ENCODE measurements around the gene DUSP12.

DNA sequence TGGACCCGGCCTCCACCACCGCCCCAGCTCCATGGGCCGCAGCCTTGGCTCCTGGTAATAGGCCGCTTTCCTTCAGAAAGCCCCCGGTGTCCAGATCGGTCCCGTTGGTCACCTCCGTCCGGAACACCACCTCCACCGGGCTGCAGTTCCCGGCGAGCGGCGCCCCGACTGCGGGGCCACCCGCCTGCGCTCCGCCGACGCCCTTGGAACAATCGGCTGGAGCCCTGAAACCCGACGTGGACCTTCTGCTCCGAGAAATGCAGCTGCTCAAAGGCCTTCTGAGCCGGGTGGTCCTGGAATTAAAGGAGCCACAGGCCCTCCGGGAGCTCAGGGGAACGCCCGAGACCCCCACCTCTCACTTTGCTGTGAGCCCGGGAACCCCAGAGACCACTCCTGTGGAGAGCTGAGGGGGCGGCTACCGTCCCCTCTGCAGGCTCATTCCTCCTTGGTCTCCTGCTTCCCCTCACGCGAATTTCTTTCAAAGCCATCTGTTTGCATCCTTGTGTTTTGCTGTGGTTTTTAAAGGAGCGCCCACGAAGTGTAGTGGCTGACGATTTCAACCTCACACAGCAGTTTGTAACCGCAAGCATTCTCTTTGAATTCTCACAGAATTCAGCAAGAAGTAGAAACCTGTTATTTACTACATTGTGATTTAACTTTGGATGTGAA, 22.2 kb upstream of the DUSP12 start:
- TF ChIP-seq, protein P1, sequence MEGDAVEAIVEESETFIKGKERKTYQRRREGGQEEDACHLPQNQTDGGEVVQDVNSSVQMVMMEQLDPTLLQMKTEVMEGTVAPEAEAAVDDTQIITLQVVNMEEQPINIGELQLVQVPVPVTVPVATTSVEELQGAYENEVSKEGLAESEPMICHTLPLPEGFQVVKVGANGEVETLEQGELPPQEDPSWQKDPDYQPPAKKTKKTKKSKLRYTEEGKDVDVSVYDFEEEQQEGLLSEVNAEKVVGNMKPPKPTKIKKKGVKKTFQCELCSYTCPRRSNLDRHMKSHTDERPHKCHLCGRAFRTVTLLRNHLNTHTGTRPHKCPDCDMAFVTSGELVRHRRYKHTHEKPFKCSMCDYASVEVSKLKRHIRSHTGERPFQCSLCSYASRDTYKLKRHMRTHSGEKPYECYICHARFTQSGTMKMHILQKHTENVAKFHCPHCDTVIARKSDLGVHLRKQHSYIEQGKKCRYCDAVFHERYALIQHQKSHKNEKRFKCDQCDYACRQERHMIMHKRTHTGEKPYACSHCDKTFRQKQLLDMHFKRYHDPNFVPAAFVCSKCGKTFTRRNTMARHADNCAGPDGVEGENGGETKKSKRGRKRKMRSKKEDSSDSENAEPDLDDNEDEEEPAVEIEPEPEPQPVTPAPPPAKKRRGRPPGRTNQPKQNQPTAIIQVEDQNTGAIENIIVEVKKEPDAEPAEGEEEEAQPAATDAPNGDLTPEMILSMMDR (conservative IDR thresholded peaks at IDR 0.05; ENCODE audit: low read depth, low read length) = no peak
- no peak for TF ChIP-seq EZH2 (IDR thresholded peaks at IDR 0.05; ENCODE audit: borderline replicate concordance, low read depth, low read length, poor library complexity, severe bottlenecking)

Data from A673 (cell line).